MM.1S (cell line): ENCODE data around the gene LILRB3.

Experiments used
- EZH2 ChIP-seq: fragments of 300-600 bp; sonication (generic); optimal IDR thresholded peaks from 2 replicates; pipeline ENCODE3; 2017; ENCODE audit warnings: low read depth, mild to moderate bottlenecking, antibody characterized with exemption, low read length, mixed read lengths
- TF ChIP-seq, protein P1 (sequence below): fragments of 300-600 bp; sonication (generic); IDR thresholded peaks from 2 replicates; pipeline ENCODE4 v1.5.1; 2016; ENCODE audit warnings: antibody characterized with exemption, low read length, mixed read lengths

DNA sequence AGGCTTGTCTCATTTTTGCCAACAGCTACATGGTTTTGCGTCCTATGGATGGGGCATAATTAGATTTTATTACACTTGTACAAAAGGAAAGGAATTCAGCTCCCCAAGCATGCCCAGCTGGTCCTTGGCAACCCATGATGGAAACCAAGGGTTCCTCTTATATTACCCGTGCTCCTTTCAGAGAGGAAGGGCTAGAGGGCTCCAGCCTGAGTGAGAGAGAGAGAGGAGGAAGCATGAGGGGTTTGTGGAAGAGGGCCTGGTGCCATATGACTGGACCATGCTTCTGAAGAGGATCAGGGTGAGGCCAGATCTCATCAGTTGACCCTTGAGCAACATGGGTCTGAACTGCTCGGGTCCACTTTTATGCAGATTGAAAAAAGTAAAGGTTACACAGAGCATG, 25.7 kb downstream of the LILRB3 start:
- TF ChIP-seq, protein P1, sequence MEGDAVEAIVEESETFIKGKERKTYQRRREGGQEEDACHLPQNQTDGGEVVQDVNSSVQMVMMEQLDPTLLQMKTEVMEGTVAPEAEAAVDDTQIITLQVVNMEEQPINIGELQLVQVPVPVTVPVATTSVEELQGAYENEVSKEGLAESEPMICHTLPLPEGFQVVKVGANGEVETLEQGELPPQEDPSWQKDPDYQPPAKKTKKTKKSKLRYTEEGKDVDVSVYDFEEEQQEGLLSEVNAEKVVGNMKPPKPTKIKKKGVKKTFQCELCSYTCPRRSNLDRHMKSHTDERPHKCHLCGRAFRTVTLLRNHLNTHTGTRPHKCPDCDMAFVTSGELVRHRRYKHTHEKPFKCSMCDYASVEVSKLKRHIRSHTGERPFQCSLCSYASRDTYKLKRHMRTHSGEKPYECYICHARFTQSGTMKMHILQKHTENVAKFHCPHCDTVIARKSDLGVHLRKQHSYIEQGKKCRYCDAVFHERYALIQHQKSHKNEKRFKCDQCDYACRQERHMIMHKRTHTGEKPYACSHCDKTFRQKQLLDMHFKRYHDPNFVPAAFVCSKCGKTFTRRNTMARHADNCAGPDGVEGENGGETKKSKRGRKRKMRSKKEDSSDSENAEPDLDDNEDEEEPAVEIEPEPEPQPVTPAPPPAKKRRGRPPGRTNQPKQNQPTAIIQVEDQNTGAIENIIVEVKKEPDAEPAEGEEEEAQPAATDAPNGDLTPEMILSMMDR: no peak
- TF ChIP-seq EZH2: no peak
